Measurements from ENCODE around the gene DGKQ.

Gene DGKQ

GRCh38 chr4:966266-967112 is 6.9 kb downstream of the DGKQ start:
- TF ChIP-seq, protein P1, sequence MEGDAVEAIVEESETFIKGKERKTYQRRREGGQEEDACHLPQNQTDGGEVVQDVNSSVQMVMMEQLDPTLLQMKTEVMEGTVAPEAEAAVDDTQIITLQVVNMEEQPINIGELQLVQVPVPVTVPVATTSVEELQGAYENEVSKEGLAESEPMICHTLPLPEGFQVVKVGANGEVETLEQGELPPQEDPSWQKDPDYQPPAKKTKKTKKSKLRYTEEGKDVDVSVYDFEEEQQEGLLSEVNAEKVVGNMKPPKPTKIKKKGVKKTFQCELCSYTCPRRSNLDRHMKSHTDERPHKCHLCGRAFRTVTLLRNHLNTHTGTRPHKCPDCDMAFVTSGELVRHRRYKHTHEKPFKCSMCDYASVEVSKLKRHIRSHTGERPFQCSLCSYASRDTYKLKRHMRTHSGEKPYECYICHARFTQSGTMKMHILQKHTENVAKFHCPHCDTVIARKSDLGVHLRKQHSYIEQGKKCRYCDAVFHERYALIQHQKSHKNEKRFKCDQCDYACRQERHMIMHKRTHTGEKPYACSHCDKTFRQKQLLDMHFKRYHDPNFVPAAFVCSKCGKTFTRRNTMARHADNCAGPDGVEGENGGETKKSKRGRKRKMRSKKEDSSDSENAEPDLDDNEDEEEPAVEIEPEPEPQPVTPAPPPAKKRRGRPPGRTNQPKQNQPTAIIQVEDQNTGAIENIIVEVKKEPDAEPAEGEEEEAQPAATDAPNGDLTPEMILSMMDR (IDR thresholded peaks at IDR 0.05; ENCODE audit: insufficient read depth, low read depth, low read length, missing control alignments), result no peak
- no peak for DNase-seq (ENCODE audit: low read depth)
- no peak overlapping the region for H3K4me3 ChIP-seq (ENCODE audit: low read depth, low read length)

DNA sequence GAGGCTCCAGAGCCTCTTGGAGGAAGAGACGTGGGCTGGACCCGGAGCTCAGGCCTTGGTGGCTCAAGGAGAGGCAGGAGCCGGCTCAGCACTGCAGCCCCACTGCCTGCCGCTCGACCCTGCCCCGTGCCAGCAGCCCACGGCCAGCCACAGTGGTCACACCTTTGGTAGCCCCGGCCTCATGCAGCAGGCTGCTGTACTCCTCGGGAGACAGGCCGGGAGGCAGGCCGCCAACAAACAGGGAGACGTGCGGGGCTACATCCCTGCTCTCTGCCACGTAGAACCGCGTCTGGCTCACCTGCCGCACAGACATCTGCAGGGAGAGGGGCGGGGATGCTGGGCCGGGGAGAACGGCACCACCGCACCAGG is 7.6 kb downstream of the DGKQ start:
- H3K4me3 ChIP-seq (ENCODE audit: low read depth, low read length), result no peak overlapping the region
- DNase-seq (ENCODE audit: low read depth), result no peak
- TF ChIP-seq, protein P1 (IDR thresholded peaks at IDR 0.05; ENCODE audit: insufficient read depth, low read depth, low read length, missing control alignments), result no peak

DNA sequence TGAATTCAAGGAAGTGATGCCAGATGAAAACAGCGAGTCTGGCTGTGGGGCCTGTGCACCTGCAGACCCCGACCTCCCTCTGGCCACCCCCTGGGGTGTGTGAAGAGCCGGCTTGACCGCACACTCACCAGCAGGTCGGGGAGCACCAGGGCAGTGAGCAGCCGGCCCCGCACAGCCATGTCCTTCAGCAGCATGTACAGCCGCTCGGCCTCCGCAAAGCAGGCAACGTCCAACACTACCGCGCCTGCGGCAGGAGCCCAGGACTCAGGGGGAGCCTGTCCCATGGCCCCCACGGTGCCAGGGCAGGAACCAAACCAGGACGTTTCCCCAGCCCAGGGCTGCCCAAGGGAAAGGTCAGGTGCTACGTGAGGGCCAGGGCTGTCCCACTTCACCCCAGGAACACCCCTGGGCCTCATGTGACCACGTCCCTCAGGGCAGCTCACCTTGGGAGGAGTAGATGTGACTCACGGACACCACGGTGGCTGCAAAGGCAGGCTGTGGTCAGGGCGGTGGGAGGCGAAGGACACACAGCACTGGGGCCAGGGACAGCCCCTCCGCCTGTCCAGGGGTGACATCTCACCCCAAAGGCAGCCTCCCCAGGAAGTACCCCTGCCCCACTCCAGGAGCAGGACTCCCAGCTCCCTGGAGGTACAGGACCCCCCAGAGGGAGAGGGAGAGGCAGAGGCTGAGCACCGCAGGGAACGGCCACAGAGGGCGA is 8.2 kb downstream of the DGKQ start:
- DNase-seq (ENCODE audit: low read depth), result no peak
- TF ChIP-seq, protein P1 (IDR thresholded peaks at IDR 0.05; ENCODE audit: insufficient read depth, low read depth, low read length, missing control alignments), result no peak
- no peak overlapping the region for H3K4me3 ChIP-seq (ENCODE audit: low read depth, low read length)

DNA sequence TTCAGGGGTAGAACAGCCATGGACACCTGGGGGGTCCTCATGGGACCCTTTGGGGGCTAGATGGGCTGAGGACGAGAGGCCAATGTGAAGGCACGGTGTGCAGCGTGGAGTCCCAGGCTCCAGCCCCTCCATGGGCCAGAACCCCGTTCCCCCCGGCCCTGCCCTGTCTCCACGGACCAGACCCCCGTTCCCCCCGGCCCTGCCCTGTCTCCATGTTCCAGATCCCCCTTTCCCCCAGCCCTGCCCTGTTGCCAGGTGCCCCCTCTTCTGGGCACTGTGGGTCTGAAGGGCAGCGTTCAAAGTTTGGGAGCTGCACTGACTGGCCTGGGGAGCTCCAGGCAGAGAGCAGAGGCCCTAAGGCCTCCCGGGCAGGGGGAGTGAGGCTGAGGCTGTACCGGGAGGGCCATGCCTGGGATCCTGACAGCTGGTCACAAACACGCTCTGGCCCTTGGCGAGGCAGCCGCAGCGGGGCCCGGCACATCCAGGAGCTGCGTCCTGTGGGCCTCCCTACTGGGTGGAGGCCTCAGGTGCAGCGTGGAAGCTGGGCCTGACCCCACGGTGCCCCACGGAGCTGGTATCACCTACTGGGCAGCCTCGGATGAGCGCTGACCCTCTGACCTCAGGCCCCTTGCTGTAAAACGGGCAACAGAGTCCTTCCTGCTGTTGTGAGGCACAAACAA is 8.9 kb downstream of the DGKQ start:
- TF ChIP-seq, protein P1 (IDR thresholded peaks at IDR 0.05; ENCODE audit: insufficient read depth, low read depth, low read length, missing control alignments), result no peak
- no peak overlapping the region for H3K4me3 ChIP-seq (ENCODE audit: low read depth, low read length)
- no peak for DNase-seq (ENCODE audit: low read depth)

- H3K4me3 ChIP-seq (ENCODE audit: low read depth, low read length), result no peak overlapping the region
- TF ChIP-seq, protein P1 (IDR thresholded peaks at IDR 0.05; ENCODE audit: insufficient read depth, low read depth, low read length, missing control alignments), result no peak
- DNase-seq (ENCODE audit: low read depth), result no peak
Measured at GRCh38 chr4:963276-964225, 9.8 kb downstream of the DGKQ start.
